ENCODE data around the gene SLC13A1.
"Not testable (repeated sequence)": the region's sequence is repeated elsewhere in the genome, so short reads cannot be mapped to it uniquely, and the experiment has no call there.

The SLC13A1 gene

DNA sequence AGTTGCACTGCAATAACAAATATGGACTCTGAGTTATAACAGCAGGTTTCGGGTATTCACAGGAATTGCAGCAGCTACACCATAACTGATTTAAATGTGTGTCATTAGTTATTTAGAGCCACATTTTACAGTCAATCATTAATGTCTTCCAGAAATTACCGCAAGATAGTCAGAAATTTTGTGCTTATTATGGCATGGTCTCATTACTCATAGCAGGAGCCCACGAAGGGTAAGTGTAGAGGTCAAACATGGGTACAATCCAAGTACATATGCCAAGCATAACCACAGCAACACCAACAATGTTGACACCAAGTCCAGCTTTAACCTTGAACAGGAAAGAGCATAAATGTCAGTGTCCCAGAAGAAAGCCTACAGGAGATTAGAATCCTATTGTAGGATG lies 84.4 kb downstream of the SLC13A1 start:
- FAIRE-seq (no peak), DNase-seq (ENCODE audit: insufficient read length, low spot score) (no peak)
- TF ChIP-seq SPI1 (IDR thresholded peaks at IDR 0.05; ENCODE audit: low read depth, low read length) (no peak), POLR2A (IDR thresholded peaks at IDR 0.05; ENCODE audit: low read depth, low read length) (no peak), POLR2AphosphoS5 (IDR thresholded peaks at IDR 0.05; ENCODE audit: low read depth, low read length) (no peak), POU2F2 (IDR thresholded peaks at IDR 0.05; ENCODE audit: low read depth, low read length) (no peak), TAF1 (IDR thresholded peaks at IDR 0.05; ENCODE audit: low read depth, low read length) (no peak), PAX5 (IDR thresholded peaks at IDR 0.05; ENCODE audit: insufficient read depth, low read length, severe bottlenecking) (no peak)

DNA sequence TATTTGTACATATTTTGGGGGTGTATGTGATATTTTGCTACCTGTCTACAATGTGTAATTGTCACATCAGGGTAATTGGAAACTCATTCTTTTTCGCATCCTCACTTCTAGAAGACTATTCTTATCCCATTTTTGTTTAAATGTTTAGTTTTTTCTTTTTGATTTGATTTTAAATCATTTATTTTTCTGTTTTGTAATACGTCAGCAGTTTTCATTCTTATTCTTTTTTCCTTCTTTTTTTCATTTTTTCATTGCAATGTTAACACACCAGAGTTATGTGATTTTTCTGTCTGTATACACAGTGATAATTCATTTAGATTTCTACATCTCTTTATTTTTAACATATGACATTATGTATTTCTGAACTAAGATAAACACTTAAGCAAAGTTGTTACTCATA lies 85.5 kb downstream of the SLC13A1 start:
- DNase-seq (ENCODE audit: insufficient read length, low spot score) (no peak), FAIRE-seq (no peak)
- TF ChIP-seq POU2F2 (IDR thresholded peaks at IDR 0.05; ENCODE audit: low read depth, low read length), result no peak
- TF ChIP-seq POLR2A (IDR thresholded peaks at IDR 0.05; ENCODE audit: low read depth, low read length), result no peak
- TF ChIP-seq POLR2AphosphoS5 (IDR thresholded peaks at IDR 0.05; ENCODE audit: low read depth, low read length), result no peak
- no peak for TF ChIP-seq PAX5 (IDR thresholded peaks at IDR 0.05; ENCODE audit: insufficient read depth, low read length, severe bottlenecking)
- TF ChIP-seq TAF1 (IDR thresholded peaks at IDR 0.05; ENCODE audit: low read depth, low read length), result no peak
- TF ChIP-seq SPI1 (IDR thresholded peaks at IDR 0.05; ENCODE audit: low read depth, low read length), result no peak

DNA sequence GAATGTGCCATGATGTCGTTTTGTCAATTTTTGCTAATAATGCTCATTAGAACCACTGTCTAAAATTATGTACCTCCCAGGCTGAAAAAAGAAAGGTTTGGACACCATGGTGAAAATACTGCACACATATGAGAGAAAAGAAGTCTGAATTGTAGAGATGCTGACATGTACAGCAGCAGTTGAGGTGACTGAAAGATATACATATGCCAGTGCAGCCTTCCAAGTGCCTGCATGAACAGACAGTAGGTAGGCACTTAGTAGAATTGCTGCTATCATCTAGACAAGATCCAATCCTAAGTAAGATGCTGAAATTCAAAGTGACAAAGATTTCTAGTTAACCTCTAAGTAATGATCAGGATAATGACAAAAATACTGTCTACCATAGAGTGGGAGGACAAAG lies 86.9 kb downstream of the SLC13A1 start:
- DNase-seq (ENCODE audit: insufficient read length, low spot score) (no peak), FAIRE-seq (no peak)
- TF ChIP-seq POU2F2 (IDR thresholded peaks at IDR 0.05; ENCODE audit: low read depth, low read length), result no peak
- no peak for TF ChIP-seq POLR2AphosphoS5 (IDR thresholded peaks at IDR 0.05; ENCODE audit: low read depth, low read length)
- TF ChIP-seq TAF1 (IDR thresholded peaks at IDR 0.05; ENCODE audit: low read depth, low read length), result no peak
- no peak for TF ChIP-seq PAX5 (IDR thresholded peaks at IDR 0.05; ENCODE audit: insufficient read depth, low read length, severe bottlenecking)
- TF ChIP-seq SPI1 (IDR thresholded peaks at IDR 0.05; ENCODE audit: low read depth, low read length), result no peak
- no peak for TF ChIP-seq POLR2A (IDR thresholded peaks at IDR 0.05; ENCODE audit: low read depth, low read length)

DNA sequence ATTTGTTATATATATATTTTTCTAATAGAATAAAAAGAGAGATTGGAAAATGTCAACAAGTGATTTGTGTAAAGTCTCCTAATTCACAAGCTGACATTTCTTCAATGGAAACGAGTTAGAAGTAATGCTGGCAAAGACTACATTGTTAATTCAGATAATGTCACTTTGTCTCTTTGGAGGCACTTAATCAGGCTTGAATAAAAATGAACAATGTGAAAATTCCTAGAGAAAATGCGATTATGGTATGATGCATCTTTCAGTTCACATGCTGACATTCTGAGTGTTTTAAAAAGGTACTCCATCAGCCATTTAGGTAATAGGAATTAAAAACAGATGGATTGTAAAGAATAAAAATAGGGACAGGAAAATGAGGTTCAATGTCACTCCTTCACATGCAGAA lies 100.1 kb downstream of the SLC13A1 start:
- DNase-seq (ENCODE audit: insufficient read length, low spot score), result no peak
- TF ChIP-seq TAF1 (IDR thresholded peaks at IDR 0.05; ENCODE audit: low read depth, low read length) (no peak), SPI1 (IDR thresholded peaks at IDR 0.05; ENCODE audit: low read depth, low read length) (no peak), POLR2A (IDR thresholded peaks at IDR 0.05; ENCODE audit: low read depth, low read length) (no peak), PAX5 (IDR thresholded peaks at IDR 0.05; ENCODE audit: insufficient read depth, low read length, severe bottlenecking) (no peak), POLR2AphosphoS5 (IDR thresholded peaks at IDR 0.05; ENCODE audit: low read depth, low read length) (no peak)
- FAIRE-seq, result no peak

DNA sequence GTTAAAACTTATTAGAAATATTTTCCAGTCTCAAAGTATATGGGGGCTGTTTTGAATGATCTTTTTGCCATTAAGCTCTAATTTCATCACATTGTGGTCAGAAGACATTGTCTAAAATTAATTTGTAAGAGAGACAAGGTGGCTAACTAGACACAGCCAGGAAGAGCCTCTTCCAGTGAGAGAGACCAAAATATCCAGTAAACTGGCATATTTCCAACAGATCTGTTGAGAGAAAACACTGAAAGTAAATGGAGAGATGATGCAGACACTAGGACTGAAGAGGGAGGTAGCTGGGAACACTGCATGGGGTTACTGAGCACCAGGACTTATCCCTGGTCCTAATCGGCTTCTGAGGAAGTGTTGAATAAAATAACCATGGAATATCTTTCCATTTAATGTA lies 102.8 kb downstream of the SLC13A1 start:
- TF ChIP-seq POU2F2 (IDR thresholded peaks at IDR 0.05; ENCODE audit: low read depth, low read length) (no peak), PAX5 (IDR thresholded peaks at IDR 0.05; ENCODE audit: insufficient read depth, low read length, severe bottlenecking) (no peak), TAF1 (IDR thresholded peaks at IDR 0.05; ENCODE audit: low read depth, low read length) (no peak), POLR2A (IDR thresholded peaks at IDR 0.05; ENCODE audit: low read depth, low read length) (no peak), SPI1 (IDR thresholded peaks at IDR 0.05; ENCODE audit: low read depth, low read length) (no peak)
- no peak for FAIRE-seq
- DNase-seq (ENCODE audit: insufficient read length, low spot score), result no peak

DNA sequence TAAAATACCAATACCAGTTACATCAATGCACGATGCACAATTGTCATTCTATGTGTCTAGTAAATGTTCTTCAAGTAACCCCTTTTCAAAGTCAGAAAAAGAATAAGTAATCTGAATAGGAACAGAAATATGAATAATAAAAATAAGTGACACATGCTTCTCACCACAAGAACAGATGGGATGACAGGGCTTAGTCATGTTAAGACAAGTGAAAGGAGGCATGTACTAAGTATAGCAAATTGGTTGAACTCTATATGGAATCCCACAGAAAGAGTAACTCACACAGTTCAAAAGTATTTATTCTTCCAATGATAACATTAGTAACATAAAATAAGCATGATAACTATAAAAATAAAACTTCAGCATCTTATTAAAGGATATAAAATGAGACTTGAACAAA lies 103.3 kb downstream of the SLC13A1 start:
- FAIRE-seq (no peak), DNase-seq (ENCODE audit: insufficient read length, low spot score) (no peak)
- no peak for TF ChIP-seq POU2F2 (IDR thresholded peaks at IDR 0.05; ENCODE audit: low read depth, low read length)
- no peak for TF ChIP-seq POLR2A (IDR thresholded peaks at IDR 0.05; ENCODE audit: low read depth, low read length)
- TF ChIP-seq POLR2AphosphoS5 (IDR thresholded peaks at IDR 0.05; ENCODE audit: low read depth, low read length), result no peak
- TF ChIP-seq TAF1 (IDR thresholded peaks at IDR 0.05; ENCODE audit: low read depth, low read length), result no peak
- TF ChIP-seq PAX5 (IDR thresholded peaks at IDR 0.05; ENCODE audit: insufficient read depth, low read length, severe bottlenecking), result no peak
- no peak for TF ChIP-seq SPI1 (IDR thresholded peaks at IDR 0.05; ENCODE audit: low read depth, low read length)

DNA sequence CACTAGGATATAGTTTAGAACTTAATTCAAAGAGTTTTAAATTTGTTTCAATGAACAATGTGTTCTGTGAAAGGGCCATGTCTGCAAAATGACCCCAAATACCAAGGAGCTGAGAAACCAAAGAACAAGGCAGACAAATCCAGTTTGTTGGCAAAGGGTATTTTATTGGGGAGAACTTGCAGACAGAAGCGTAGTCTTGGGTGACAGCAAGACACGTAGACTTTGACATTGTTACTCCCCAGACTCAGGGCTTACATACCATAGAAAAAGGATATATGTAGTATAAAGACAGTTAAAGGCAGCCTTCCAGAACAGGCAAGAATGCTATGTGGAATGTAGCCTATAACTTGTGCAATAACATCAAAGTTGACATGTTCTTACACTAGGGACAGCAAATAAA lies 109.3 kb downstream of the SLC13A1 start:
- TF ChIP-seq SPI1 (IDR thresholded peaks at IDR 0.05; ENCODE audit: low read depth, low read length) (no peak), POU2F2 (IDR thresholded peaks at IDR 0.05; ENCODE audit: low read depth, low read length) (no peak), PAX5 (IDR thresholded peaks at IDR 0.05; ENCODE audit: insufficient read depth, low read length, severe bottlenecking) (no peak), POLR2AphosphoS5 (IDR thresholded peaks at IDR 0.05; ENCODE audit: low read depth, low read length) (no peak), POLR2A (IDR thresholded peaks at IDR 0.05; ENCODE audit: low read depth, low read length) (no peak), TAF1 (IDR thresholded peaks at IDR 0.05; ENCODE audit: low read depth, low read length) (no peak)
- no peak for FAIRE-seq
- no peak for DNase-seq (ENCODE audit: insufficient read length, low spot score)

DNA sequence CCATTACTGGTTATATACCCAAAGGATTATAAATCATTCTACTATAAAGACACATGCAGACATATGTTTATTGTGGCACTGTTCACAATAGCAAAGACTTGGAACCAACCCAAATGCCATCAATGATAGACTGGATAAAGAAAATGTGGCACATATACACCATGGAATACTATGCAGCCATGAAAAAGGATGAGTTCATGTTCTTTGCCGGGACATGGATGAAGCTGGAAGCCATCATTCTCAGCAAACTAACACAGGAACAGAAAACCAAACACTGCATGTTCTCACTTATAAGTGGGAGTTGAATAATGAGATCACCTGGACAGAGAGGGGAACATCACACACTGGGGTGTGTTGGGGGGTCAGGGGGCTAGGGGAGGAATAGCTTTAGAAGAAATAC lies 112.9 kb downstream of the SLC13A1 start:
- FAIRE-seq; DNase-seq (ENCODE audit: insufficient read length, low spot score): not testable (repeated sequence)

DNA sequence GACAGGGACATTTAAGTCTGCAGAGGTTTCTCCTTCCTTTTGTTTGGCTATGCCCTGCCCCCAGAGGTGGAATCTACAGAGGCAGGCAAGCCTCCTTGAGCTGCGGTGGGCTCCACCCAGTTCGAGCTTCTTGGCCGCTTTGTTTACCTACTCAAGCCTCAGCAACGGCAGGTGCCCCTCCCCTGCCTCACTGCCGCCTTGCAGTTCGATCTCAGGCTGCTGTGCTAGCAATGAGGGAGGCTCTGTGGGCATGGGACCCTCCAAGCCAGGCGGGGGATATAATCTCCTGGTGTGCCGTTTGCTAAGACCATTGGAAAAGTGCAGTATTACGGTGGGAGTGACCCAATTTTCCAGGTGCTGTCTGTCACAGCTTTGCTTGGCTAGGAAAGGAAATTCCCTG lies 114.9 kb downstream of the SLC13A1 start:
- FAIRE-seq; DNase-seq (ENCODE audit: insufficient read length, low spot score): not testable (repeated sequence)

DNA sequence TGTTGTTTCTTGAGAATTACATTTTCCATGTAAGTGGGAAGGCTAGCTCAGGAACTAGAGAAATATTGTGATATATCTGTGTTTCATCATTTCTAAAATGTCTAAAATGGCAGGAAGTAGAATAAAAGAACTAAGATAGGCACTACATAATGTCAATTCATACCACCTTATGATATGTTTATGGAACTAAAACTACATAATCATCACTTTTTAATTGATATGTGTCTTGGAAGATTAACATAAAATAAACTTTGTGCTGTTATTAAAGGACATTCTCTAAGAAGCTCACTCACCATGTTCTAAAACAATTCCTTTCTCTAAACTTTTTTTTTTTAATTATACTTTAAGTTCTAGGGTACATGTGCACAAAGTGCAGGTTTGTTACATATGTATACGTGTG lies 120.7 kb downstream of the SLC13A1 start:
- DNase-seq (ENCODE audit: insufficient read length, low spot score) (no peak), FAIRE-seq (no peak)
- TF ChIP-seq POLR2A (IDR thresholded peaks at IDR 0.05; ENCODE audit: low read depth, low read length) (no peak), TAF1 (IDR thresholded peaks at IDR 0.05; ENCODE audit: low read depth, low read length) (no peak), SPI1 (IDR thresholded peaks at IDR 0.05; ENCODE audit: low read depth, low read length) (no peak), POU2F2 (IDR thresholded peaks at IDR 0.05; ENCODE audit: low read depth, low read length) (no peak), PAX5 (IDR thresholded peaks at IDR 0.05; ENCODE audit: insufficient read depth, low read length, severe bottlenecking) (no peak), POLR2AphosphoS5 (IDR thresholded peaks at IDR 0.05; ENCODE audit: low read depth, low read length) (no peak)
